HepG2 (cell line): Measurements from ENCODE around the gene TRA2B. TPM values are rescaled to one million over a fixed set of nuclear protein-coding genes. Genes with fewer than 3 reads are reported as not detected.
A peak's percentile ranks its signal among the peaks of the same experiment; 100 is the strongest.

Source experiments
- AFF4 ChIP-seq: sonication (generic); formaldehyde crosslinking; IDR thresholded peaks from 2 replicates; pipeline ENCODE4 v1.4.0; 2020; ENCODE audit warnings: missing genetic modification reagents
- HDAC1 ChIP-seq: sonication (generic); formaldehyde crosslinking; IDR thresholded peaks from 2 replicates; pipeline ENCODE4 v1.5.1; 2020; ENCODE audit warnings: mild to moderate bottlenecking, missing genetic modification reagents
- HMGXB3 ChIP-seq: sonication (generic); formaldehyde crosslinking; IDR thresholded peaks from 2 replicates; pipeline ENCODE4 v1.4.0; 2020; ENCODE audit warnings: missing genetic modification reagents, borderline replicate concordance
- KLF6 ChIP-seq: IDR thresholded peaks from 2 replicates; pipeline ENCODE4 v1.8.0; 2016; ENCODE audit warnings: missing biosample characterization, missing genetic modification reagents
- NFKB2 ChIP-seq: sonication (generic); formaldehyde crosslinking; IDR thresholded peaks from 2 replicates; pipeline ENCODE4 v1.4.0; 2020; ENCODE audit warnings: missing genetic modification reagents, borderline replicate concordance
- NR2C2 ChIP-seq: sonication (generic); formaldehyde crosslinking; IDR thresholded peaks from 2 replicates; pipeline ENCODE4 v1.4.0; 2020; ENCODE audit warnings: missing genetic modification reagents, mild to moderate bottlenecking, moderate library complexity, borderline replicate concordance
- RFXANK ChIP-seq: IDR thresholded peaks from 2 replicates; pipeline ENCODE4 v1.6.1; 2016
- RXRB ChIP-seq: IDR thresholded peaks from 2 replicates; pipeline ENCODE4 v1.6.1; 2016; ENCODE audit warnings: borderline replicate concordance, missing genetic modification reagents, missing compliant biosample characterization
- SNAPC4 ChIP-seq: sonication (generic); formaldehyde crosslinking; IDR thresholded peaks from 2 replicates; pipeline ENCODE4 v1.4.0; 2020; ENCODE audit warnings: mild to moderate bottlenecking, missing genetic modification reagents
- SNAPC5 ChIP-seq: sonication (generic); formaldehyde crosslinking; IDR thresholded peaks from 2 replicates; pipeline ENCODE4 v1.8.1; 2023; ENCODE audit warnings: mild to moderate bottlenecking, missing genetic modification reagents, borderline replicate concordance
- SP140L ChIP-seq: sonication (generic); formaldehyde crosslinking; IDR thresholded peaks from 2 replicates; pipeline ENCODE4 v1.4.0; 2020; ENCODE audit warnings: missing genetic modification reagents, borderline replicate concordance
- ZNF569 ChIP-seq: sonication (generic); formaldehyde crosslinking; IDR thresholded peaks from 2 replicates; pipeline ENCODE4 v1.5.0; 2020; ENCODE audit warnings: mild to moderate bottlenecking, missing genetic modification reagents, moderate library complexity, borderline replicate concordance
- ZNF724P ChIP-seq: sonication (generic); formaldehyde crosslinking; IDR thresholded peaks from 2 replicates; pipeline ENCODE4 v1.8.0; 2022; ENCODE audit warnings: missing genetic modification reagents, borderline replicate concordance
- ZNF775 ChIP-seq: sonication (generic); formaldehyde crosslinking; IDR thresholded peaks from 2 replicates; pipeline ENCODE4 v1.4.0; 2020; ENCODE audit warnings: missing genetic modification reagents, mild to moderate bottlenecking, moderate library complexity, borderline replicate concordance
- polyA plus RNA-seq, 8 experiments: library from polyadenylated mRNA; depleted of rRNA in 3 of 8; stranded (reverse) in 7 of 8; unstranded in 1 of 8; fragments of >200 nt; fragmentation: Illumina TruSeq in 4 of 8; extraction: Trizol in 4 of 8; gene quantifications; 2 replicates each; pipeline versions ENCODE4 v1.2.1 to v1.2.3, GENCODE V29; 2011 to 2016; ENCODE audit warnings: low read depth in 4 of 8, missing spikeins in 1 of 8, mixed read lengths in 1 of 8; ENCODE audit not compliant: insufficient read depth in 1 of 8
- total RNA-seq, 5 experiments: library from RNA; depleted of rRNA; stranded (reverse); fragments of >200 nt; fragmentation: Illumina TruSeq; extraction: Trizol; gene quantifications; 2 replicates each; pipeline ENCODE4 v1.2.3, GENCODE V29; 2016; ENCODE audit warnings: low read depth in 1 of 5

TRA2B gene
- total and polyA plus RNA-seq, 2 of the 13 experiments (the other 11 are each of a cell fraction or from before 2014, with no cell fraction given) = 105 to 241 TPM

- TF ChIP-seq KLF6 (peak; percentile 96), HDAC1 (CRISPR knock-in tag) (peak; percentile 60), ZNF724P (CRISPR knock-in tag) (peak; percentile 92; the same call in 1 of the 2 replicates), ZNF569 (no peak), SNAPC4 (CRISPR knock-in tag) (peak; percentile 72; the same call in 1 of the 2 replicates), NFKB2 (CRISPR knock-in tag) (peak; percentile 98), SP140L (peak; percentile 95), NR2C2 (CRISPR knock-in tag) (no peak; the same call in 1 of the 2 replicates), RXRB (CRISPR knock-in tag) (peak; percentile 75), HMGXB3 (CRISPR knock-in tag) (peak; percentile 77), ZNF775 (peak; percentile 85), SNAPC5 (CRISPR knock-in tag) (0 out of 2 replicates have a peak, but pooled peaks have one; percentile 22), RFXANK (peak; percentile 56; the same call in 1 of the 2 replicates), AFF4 (CRISPR knock-in tag) (peak; percentile 91; the same call in 1 of the 2 replicates)
Measured at GRCh38 chr3:185937689-185938374, at the start of gene TRA2B (continued).
